Measurements from ENCODE around the gene SEC61B.

The SEC61B gene

DNA sequence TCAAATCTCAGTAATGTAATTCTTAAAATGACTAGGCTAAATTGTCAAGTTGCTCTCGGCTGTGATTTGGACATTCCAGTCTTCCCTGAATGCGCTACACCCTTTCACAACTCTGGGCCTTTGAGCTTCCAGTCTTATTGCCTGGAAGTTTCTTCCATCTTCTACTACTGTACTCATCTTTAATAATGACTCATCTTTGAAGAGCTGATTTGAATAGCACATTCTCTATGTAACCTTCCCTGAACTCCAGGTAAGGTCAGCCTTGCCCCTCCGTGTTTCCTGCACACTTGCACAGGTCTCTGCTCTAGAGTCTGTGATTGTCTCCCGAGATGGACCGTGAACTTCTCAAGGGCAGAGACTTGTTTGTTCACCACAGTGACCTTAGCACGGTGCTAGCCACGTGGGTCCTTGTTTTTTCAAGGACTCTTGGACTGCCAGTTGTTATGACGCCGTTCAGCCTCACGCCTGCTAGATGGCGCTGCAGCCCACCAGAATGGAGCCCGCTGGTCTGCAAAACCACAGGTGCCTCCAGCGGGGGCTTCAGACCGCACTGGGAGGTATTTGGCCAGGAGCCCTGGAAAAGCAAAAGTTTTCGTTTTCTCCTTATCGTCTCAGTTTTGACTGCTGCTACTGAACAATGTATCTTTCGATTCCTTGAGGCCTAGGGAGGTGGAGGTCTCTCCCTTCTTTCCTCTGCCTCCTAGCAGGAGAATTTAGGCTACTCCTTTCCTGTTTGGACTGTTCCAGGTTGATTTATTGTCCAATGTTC, 44.4 kb downstream of the SEC61B start:
- in situ Hi-C loops (cut with MboI; ENCODE audit: low sequenced_read_pairs) = no loop called here

DNA sequence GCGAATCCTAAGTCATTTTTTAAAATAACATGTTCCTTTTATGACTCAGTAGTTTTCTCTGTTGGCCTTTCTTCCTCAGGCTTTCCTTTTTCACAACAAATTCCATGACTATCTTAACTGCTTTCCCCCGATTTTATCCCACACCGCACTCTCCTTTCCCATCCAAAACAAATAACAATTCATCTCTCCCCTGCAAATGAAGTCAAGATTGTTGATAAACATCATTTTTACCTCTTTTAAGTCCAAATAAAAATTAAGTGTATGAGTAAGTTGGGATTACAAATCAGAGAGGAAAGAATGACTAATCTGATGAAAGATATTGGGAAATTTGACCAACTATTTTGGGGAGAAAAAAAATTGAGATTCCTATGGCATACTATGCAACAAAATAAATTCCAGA, 47.3 kb downstream of the SEC61B start:
- in situ Hi-C loops (cut with MboI; ENCODE audit: low sequenced_read_pairs) = no loop called here

DNA sequence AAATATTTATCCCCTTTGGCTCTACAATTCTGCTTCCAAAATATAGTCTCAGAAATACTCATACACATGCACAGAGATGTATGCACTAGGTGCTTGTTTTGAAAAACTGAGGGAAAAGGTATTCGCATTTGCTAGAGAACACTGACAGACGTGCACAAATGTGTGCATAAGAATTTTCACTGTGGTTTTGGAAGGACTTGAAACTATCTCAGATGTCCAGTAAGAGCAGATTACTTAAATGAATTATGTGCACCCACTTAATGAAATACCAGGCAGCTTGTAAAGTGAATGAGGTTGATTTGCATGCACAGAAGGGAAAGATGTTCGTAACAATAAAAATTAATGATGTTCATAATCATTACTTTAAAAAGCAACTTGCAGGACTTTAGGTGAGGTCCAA, 48.4 kb downstream of the SEC61B start:
- in situ Hi-C loops (cut with MboI; ENCODE audit: low sequenced_read_pairs) = no loop called here

GRCh38 chr9:99272836-99273235, 50.8 kb downstream of the SEC61B start:
- in situ Hi-C loops (cut with MboI; ENCODE audit: low sequenced_read_pairs) = no loop called here

DNA sequence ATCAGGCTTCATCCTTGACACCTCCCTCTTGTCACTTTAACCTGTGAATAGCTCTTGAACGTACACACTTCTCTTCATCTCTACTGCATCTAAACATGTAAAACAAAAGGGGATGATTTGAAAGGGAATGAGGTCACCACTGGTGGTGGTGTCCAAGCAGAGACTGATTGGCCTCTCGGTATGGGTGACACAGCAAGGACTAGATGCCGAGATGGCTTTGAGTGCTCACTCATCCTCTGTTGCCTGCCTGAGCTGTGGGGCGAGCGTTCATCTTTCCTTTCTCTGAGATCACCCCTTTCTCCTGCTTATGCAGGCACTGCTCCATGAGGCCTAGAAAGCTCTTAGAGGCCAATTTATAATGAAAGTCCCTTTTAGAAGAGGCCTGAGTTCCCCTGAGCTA, 51.9 kb downstream of the SEC61B start:
- in situ Hi-C loops (cut with MboI; ENCODE audit: low sequenced_read_pairs) = no loop called here

- in situ Hi-C loops (cut with MboI; ENCODE audit: low sequenced_read_pairs) = no loop called here
These were observed 52.4 kb downstream of the SEC61B start for GRCh38 chr9:99274495-99274894.

All from hTERT RPE-1 (cell line).